Putamen (tissue), 1 donor: ENCODE data around the gene LOC128125822.
"Not testable (repeated sequence)": the region's sequence is repeated elsewhere in the genome, so short reads cannot be mapped to it uniquely, and the experiment has no call there.

Experiments
- DNase-seq: peaks from one replicate; pipeline ENCODE4 v3.0.0-alpha.2; 2016; ENCODE audit warnings: low spot score

LOC128125822 gene

GRCh38 chr6:63572044-63572746 is at the start of gene LOC128125822, which contains the start of gene PTP4A1:
Gene LOC128125822 (plus strand): TSS chr6:63572480.
Gene PTP4A1 (plus strand): TSS chr6:63572480. CDS start chr6:63576881, 4,401 bp downstream.
- peak; percentile 98 for DNase-seq

GRCh38 chr6:63522911-63523287 is 49.4 kb upstream of the LOC128125822 start:
- DNase-seq = not testable (repeated sequence)

GRCh38 chr6:63523630-63524029 is 48.6 kb upstream of the LOC128125822 start:
- DNase-seq = no peak

GRCh38 chr6:63525186-63525878 is 46.9 kb upstream of the LOC128125822 start:
- no peak for DNase-seq

GRCh38 chr6:63526931-63527330 is 45.3 kb upstream of the LOC128125822 start:
- DNase-seq = no peak

- no peak for DNase-seq
These were observed 44.4 kb upstream of the LOC128125822 start for GRCh38 chr6:63527658-63528514.

GRCh38 chr6:63529498-63529897 is 42.8 kb upstream of the LOC128125822 start:
- DNase-seq = no peak

GRCh38 chr6:63530182-63530581 is 42.1 kb upstream of the LOC128125822 start:
- DNase-seq = no peak

GRCh38 chr6:63530991-63531390 is 41.3 kb upstream of the LOC128125822 start:
- DNase-seq = no peak

GRCh38 chr6:63533026-63533425 is 39.3 kb upstream of the LOC128125822 start:
- no peak for DNase-seq

- no peak for DNase-seq
These were observed 38.3 kb upstream of the LOC128125822 start for GRCh38 chr6:63533952-63534351.

- DNase-seq = no peak
These were observed 34.9 kb upstream of the LOC128125822 start for GRCh38 chr6:63537201-63537958.

GRCh38 chr6:63537959-63538300 is 34.4 kb upstream of the LOC128125822 start:
- DNase-seq = no peak

GRCh38 chr6:63538550-63538949 is 33.7 kb upstream of the LOC128125822 start:
- DNase-seq = no peak

GRCh38 chr6:63543001-63543400 is 29.3 kb upstream of the LOC128125822 start:
- no peak for DNase-seq

GRCh38 chr6:63543982-63544381 is 28.3 kb upstream of the LOC128125822 start:
- no peak for DNase-seq

GRCh38 chr6:63546236-63546635 is 26.0 kb upstream of the LOC128125822 start:
- DNase-seq = no peak

GRCh38 chr6:63546697-63547096 is 25.6 kb upstream of the LOC128125822 start:
- no peak for DNase-seq

GRCh38 chr6:63549076-63549475 is 23.2 kb upstream of the LOC128125822 start:
- DNase-seq = no peak

GRCh38 chr6:63553208-63553607 is 19.1 kb upstream of the LOC128125822 start:
- DNase-seq = no peak

- DNase-seq = no peak
These were observed 18.4 kb upstream of the LOC128125822 start for GRCh38 chr6:63553900-63554299.

GRCh38 chr6:63554782-63555181 is 17.5 kb upstream of the LOC128125822 start:
- no peak for DNase-seq
